ENCODE data around the gene STK33.

The STK33 gene

DNA sequence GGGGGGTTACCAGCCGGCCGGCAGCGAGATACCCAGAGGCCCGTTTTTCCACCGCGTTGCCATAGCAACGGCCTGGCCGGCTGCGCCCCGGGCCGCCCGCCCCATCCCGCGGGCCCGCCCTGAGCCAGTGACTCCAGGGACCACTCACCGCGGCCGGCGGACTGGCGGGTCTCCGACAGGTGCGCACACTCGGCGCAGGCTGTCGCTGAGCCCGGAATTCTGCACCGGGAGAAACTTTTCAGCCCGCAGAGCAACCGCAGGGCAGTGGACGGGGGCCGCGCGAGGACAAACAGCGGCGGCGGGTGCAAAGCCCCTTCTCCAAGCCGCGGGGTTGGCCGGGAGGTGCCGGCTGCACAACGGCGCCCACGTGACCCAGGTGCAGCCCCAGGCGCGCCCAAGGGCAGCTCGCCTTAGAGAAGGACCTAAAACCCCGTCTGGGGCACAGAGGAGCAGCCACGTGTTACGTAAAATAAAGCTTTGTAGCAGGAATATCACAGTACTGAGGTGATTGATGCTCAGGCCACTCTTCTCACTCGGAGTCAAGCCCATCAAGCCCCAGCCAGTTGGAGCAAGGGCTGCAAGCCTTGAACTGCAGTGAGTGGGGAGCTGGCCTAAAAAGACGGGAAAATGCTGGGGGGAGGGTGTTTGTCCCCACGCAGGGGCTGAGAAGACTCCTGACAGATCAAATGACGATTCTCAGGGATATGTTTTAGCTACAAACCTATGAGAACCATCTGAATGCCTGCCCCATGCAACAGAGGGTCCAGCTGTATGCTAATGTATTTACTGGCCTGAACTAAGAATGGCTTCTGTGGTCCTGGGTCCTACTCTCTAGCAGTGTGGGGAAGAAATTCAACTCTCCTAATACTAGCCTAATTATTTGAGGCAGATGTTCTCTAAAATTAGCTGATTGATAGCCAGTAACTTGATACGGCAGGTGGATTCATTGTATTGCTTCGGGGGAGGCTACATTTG lies at the start of gene STK33:
STK33 (minus strand) TSS at position 294 of the 975 bp plus-strand sequence. CDS start 119,323 bp downstream, outside the sequence.
- DNase-seq (ENCODE audit: low spot score), result peak; percentile 14

DNA sequence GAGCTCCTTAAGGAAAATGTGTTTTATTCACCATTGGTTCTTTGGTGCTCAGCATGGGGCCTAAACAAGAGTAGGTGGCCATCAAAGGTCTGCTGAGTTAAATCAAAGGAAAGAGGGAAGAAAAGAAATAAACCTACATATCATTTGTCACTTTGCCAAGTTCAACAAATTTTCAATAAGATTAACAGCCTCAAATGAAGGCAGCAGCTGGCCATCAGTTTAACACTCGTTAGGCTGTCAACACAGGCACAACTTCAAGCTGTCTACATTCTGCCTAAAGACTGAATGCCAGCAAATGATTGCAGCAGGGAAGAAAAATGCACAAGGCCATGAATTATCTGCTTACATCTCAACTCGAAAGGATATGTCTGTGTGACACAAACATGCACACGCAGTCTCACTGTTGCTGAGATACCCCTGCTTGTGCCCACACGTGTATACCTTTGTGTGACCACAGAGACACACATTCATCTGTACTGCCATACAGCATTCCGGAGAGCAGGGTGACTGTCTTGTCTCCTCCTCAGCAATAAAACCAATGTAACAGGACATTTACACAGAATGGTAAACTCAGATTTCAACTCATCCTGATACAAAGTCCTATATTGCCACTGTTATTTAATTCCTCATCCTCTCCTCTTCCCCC lies 48.3 kb upstream of the STK33 start:
- no peak for DNase-seq (ENCODE audit: low spot score)

DNA sequence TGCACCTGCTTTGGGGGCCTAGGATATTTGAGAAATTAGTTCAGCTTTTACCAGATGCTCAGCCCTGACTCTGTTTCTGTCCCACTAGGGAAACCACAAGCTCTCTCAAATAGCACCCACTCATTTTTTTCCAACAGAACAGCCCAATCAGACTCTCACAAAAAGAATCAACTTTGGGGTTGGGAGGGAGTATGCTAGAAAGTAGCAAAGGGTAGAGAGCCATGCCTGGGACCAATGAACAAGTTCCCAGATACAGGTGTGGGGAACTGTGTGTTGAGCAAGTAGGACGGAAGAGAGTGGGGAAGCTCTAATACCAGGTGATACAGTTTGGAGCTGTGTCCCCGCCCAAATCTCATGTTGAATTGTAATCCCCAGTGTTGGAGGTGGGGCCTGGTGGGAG lies 47.3 kb upstream of the STK33 start:
- no peak for DNase-seq (ENCODE audit: low spot score)

DNA sequence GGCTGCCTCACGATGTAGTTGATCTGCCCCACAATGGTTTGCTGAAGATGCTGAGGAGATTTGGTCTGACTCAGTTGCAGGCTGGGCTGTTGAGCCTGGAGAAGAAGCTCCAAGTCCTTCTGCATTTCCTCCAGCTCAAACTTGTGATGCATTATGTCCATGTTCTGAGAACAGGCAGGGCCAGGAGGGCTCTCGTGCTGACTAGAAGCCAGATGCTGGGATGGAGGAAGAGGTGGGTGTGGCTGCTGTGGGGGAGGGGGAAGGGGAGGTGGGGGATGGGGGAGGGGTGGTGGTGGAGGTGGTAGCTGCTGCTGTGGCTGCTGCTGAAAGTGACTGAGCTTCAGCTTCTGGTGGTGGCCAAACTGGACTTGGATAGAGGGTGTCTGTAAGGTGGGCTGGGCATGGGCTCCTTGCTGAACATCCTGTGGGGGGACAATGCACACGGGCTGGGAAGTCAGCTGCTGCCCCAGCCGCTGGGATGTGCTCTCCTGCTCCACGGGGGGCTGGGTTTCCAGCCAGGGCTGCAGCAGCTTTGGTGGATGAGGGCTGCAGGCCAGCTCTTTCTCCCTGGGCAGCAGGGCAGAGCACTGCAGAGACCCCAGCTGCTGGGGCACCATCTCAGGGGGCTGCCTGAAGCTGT lies 46.4 kb upstream of the STK33 start:
- no peak for DNase-seq (ENCODE audit: low spot score)

DNA sequence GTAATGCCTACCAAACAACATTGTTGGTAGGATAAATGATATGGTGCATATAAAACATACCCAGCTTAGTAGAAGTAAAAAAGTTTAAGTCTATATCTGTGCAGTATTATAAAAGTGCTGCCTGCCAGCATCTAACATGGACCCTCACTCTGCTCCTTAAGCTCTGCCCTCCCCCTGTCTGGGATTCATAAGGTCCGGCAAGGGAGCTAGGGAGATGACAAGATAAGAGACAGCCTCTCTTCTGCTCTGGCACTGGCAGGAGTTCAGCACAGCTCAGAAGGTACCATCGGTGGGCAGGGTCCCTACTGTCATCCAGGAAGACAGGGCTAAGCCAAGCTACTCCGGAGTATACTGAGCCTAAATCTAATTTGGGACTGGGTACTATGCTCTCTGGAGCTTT lies 45.6 kb upstream of the STK33 start:
- DNase-seq (ENCODE audit: low spot score), result no peak

DNA sequence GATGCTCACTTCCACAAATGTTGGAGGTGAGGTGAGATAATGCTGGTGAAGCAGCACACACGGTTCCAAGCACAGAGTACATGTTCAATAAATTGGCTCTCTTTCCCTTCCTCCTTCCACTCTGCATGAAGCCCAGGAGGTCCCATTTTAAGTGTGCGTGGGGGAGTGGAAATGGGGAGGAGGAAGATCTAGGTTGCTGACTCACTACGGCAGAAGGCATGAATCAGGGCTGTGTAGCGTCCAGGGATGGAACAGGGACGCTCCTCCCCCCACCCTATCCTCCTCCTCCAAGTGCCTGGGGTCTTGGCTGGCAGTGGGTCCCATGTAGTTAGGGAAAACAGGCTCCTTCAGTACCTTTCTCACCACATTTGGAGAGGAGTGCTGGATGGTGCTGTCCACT lies 44.3 kb upstream of the STK33 start:
- no peak for DNase-seq (ENCODE audit: low spot score)

DNA sequence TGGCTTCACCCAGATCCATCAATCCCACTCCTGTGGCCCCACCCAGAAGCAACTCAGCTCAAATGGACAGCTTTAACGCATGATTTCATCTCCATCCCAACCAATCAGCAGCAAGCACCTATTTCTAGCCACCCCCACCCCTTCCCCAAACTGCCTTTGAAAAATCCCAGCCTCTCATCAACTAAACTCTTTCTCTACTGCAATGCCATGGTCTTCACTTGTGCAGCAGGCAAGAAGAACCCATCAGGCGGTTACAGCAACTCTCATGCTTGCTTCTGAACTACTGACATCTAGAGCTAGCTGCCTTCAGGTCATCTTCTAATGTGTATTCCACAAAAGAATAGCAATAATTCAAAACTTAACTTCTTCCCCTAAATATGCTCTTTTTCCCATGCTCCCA lies 42.1 kb upstream of the STK33 start:
- no peak for DNase-seq (ENCODE audit: low spot score)

DNA sequence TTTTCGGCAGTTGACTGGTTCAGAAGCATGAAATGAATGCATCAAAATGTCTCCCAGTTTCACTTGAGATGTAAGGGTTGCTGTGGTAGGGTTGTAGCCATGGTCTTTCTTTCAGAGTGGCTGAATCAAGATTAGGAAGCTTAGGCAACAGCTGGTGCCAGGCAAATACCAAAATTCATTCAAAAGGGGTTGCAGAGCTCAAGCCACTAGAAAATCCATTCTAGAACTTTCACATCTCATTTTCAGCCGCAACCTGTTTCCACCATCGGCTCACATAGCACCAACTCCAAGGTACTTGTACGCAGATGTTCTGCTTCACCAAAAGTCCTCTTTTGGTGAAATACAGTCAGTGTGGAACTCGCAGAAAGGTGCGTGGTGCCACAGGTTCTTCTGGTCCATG lies 40.5 kb upstream of the STK33 start:
- DNase-seq (ENCODE audit: low spot score), result no peak

DNA sequence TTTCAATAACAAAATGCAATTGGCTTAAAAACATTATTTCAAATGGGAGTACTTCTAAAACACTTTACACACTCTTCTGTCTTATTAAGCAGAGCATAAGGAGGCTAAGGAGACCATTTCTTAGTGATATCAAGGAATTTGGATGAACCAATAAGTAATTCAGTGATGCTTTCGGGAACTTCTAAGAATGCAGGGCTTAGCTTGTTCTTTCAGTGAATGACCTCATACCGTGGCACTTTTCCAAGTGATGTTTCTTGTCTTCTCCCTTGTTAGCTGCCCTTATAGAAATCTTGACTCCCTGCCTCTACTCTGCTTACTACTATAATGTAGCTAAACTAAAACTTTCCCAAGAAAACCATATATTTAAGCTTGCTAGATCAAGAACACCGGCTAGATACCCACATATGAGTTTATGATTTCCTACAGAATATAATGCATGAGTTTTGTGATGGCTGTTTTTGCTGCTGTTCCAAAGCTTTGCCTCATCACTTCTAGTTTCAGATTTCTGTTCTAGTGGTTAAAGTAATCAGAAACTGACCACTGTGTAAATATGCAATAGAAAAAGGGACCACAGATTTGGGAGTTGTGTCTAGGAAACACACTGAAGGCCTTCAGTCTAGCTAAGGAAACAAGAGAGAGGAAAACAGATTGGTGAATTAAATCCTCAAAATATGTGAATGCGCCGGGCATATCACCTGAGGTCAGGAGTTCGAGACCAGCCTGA lies 37.5 kb upstream of the STK33 start:
- DNase-seq (ENCODE audit: low spot score), result peak; percentile 72

DNA sequence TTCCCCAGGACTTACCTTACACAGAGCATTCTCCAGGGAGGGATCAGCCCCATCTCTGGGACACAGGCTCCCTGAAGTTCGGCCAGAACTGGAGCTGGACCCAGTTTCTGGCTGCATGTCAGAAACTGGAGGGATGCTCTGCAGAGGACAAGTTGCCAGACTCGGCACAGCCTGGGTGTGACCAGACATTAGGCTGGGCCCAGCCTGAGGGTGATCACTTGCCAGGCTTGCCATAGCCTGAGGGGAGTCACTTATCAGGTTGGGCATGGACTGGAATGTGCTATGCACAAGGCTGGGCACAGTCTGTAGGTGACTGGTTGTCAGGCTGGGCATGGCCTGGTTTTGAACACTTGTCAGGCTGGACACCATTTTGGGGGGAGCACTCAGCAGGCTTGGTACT lies 30.7 kb upstream of the STK33 start:
- no peak for DNase-seq (ENCODE audit: low spot score)

DNA sequence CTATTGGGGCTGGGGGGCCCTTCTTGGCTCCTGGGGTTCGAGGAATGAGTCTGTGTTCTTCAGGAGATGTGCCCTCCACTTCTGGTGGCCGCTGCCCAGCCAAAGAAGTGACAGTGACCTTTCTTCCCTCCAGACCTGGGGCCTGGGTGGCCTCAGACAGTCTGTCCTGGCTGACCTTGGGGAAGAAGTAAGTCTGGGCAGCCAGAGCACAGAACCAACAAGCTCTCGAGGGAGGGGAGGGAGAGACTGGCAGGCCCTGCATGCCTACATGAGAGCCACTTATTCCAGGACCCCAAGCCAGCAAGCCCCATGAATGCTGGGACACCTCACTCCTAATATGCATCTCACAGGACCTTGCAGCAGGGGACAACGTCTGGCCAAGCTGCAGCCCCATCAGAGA lies 27.1 kb upstream of the STK33 start:
- no peak for DNase-seq (ENCODE audit: low spot score)

DNA sequence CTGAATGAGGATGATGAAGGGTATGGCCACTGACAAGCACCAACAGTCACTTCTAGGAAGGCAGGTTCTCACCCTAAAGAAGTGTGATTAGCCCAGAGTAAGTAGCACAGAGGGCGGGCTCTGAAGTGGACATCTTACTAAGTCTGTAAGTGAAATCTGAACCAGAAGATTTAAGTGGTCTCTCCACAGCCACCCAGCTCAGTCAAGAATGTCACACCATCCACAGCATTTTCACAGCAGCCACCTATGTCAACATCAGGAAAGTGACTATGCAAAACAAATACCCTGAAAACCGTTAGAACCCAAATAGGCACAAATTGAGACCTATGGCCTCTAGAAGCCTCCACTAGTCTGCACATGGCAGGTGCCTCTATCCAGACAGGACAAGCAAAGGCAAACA lies 23.0 kb upstream of the STK33 start:
- no peak for DNase-seq (ENCODE audit: low spot score)

DNA sequence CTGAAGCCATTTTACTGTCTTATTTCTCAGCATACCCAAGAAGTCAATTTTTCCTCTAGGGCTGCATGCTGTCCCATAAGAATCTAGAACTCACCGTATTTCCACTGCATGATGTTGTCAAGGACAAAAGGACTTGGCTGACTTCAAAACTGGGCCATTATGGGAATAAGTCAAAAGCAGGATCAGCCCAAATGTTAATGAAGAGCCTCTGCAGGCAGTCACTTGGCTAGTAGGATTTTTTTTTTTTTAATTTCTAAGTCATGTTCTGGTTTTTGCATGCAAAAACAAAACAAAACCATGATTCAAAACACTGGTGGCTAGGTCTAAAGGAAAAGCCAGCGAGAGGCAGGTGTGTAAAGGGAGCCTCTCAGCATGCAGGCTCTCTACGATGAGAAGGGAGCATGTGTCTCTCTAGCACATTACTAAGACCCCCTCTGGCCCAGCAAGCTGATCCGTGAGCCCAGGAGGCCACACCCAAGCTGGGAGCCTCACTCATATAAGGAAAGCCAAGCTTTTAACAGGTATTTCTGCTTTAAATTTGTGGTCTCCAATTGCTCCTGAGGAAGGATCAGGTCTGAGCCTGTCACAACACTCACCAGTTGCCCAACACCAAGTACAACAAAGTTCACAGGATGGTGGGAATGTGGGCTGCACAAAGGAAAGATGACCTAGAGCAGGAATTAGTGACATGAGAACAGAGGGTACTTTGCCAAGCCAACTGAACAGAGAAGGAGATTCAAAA lies 21.4 kb upstream of the STK33 start:
- no peak for DNase-seq (ENCODE audit: low spot score)

DNA sequence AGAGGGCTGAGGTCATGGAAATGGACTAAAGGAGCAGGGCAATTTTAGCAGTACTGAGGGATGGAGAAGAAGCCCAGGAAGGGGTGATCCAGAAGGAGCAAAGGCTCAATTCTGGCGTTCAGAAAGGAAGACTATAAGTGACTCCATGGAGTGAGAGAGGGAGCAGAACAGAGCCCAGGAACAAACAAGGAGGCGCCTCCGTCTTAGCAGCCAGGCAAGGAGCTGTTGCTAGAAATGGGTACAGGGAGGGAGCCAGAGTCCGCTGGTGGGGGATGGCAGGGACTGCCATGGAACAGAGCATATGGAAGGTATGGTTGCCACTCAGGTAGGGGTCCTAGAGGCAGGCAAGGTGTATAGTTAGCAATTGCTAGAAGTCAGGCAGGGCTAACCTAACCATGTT lies 20.5 kb upstream of the STK33 start:
- no peak for DNase-seq (ENCODE audit: low spot score)

DNA sequence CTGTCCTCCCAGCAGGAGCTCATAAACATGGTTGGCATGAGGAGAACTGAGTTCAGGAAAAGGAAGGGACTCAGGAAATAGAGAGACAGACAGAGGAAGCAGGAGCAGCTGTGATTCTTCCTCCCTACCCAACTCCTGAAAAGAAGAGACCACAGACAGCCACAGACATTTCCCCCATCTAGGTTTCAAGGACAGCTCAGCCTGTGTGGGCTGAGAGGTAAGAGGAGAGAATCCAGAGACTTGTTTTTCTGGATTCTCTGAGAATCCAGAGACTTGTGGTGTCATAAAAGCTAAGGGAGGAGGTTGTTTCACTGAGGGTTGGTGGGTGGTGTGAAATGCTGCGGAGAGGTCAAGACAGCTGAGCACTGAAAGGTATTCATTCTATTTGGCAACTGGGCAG lies 19.0 kb upstream of the STK33 start:
- no peak for DNase-seq (ENCODE audit: low spot score)

DNA sequence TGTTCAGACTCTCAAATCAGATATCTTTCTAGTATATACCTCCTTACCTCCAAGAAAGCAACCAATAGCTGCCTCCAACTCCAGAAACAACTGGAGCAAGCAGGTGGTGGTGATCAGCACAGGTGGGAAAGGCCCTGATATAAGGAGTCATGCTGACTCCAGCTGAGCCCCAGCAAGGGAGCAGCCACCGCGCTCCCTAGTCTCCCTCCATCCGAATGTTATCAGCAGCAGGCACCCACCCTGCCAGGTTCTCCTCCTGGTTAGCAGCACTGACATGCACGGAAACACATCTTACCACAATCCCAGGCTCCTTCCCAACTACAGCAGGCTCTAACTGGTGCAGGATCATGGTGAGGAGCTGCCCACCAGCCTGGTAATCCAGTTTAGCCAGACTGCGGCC lies 18.5 kb upstream of the STK33 start:
- no peak for DNase-seq (ENCODE audit: low spot score)

DNA sequence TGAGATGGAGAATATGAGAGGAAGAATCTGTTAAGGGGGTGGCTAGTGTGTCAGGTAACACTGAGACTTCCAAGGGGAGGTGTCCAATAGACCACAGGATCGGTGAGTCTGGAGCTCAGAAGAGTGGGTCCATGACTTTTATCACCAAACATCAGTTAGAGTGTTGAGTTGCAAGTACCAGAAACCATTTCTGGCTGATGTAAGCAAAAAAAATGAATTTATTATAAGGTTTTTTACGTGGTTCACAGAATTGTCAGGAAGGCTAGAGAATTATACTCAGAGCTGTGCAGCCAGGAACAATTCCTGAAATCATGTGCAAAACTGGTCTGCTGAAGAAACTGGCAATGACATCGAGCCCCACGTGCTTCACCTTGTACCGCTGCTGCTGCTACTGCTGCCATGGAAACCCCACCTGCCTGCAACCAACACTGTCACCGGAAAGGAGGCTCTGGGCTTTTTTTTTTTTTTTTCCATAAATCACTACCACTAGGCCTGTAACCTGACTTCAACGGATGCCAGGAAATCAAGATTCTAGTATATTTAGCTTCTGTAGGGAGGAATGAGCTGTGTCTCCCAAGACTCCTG lies 16.6 kb upstream of the STK33 start:
- DNase-seq (ENCODE audit: low spot score), result no peak

DNA sequence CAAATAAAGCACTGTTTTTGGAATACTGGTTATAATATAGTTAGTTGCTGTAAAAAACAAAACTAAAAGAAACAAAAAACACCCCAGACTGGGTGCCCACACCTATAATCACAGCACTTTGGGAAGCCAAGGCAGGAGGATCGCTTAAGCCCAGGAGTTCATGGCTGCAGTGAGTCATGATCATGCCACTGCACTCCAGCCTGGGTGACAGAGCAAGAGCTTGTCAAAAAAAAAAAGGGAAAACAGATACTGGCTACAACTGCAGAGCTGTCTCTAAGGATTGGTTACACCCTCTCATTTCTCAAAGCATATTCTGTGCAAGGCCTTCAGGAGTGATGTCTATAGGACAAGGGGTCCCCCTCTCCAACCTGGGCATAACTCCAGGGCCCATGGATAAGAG lies 14.6 kb upstream of the STK33 start:
- no peak for DNase-seq (ENCODE audit: low spot score)

DNA sequence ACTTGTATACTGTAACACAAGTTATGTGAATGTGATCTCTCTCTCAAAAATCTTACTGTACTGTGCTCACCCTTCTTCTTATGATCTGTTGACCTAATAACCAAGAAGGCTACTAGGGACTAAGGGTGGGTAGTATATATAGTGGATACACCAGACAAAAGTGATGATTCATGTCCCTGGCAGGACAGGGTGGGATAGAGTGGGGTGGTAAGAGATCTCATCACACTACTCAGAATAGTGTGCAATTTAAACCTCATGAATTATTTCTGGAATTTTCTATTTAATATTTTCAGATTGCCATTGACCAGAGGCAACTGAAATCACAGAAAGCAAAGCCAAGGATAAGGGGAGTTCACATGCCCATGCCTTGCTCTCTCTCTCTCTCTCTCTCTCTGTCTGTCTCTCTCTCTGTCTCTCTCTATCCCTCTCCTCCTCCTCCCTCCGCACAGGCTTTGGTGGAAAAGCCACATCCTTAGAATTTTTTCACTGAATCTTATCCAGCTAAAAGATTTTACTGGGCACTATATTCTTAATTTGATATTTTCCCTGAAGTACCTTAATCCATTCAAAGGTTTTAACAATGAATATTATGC lies 12.0 kb upstream of the STK33 start:
- no peak for DNase-seq (ENCODE audit: low spot score)

DNA sequence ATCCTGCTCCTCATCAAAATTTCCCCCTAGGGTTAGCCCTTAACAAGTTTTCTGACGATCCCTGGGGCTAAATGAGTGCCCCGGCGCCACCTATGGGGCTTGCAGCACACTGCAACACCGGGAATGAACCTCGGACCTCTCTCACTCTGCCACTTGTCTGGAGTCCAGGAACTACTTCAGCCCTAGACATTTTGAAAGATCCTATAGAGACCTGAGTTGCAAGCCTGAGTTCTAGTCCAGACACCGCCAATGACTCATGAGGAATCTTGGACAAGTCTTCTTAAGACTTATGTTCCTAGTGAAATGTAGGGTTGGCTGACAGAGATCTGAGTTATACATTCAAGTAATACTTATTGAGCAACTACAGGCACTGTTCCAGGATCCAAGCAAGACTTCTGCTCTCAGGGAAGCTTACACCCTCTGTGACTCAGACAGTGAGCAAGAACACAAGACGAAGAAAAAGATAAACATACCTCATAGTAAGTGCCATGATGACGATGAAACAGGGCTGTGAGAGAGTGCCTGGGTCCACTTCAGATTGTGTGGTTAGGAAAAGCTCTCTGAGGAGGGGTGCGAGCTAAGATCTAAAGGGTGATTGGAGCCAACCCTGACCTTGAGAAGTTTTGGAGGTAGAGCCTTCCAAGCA lies 10.2 kb upstream of the STK33 start:
- DNase-seq (ENCODE audit: low spot score), result peak; percentile 93

Measured in AG08395 (cell line).